OCI-LY1 (cell line): ENCODE measurements around the gene MXRA8.

Experiments
- CTCF ChIP-seq: fragments of 200-600 bp; sonication (generic), shearing (Covaris generic); IDR thresholded peaks from 2 replicates; pipeline ENCODE4 v1.5.1; 2017; ENCODE audit warnings: mild to moderate bottlenecking, antibody characterized with exemption, low read length, moderate library complexity, mixed read lengths
- EZH2 ChIP-seq: fragments of 200-600 bp; sonication (generic), shearing (Covaris generic); IDR thresholded peaks from 2 replicates; pipeline ENCODE4 v1.8.0; 2017; ENCODE audit warnings: borderline replicate concordance, mixed run types, mild to moderate bottlenecking, antibody characterized with exemption, low read length, moderate library complexity, mixed read lengths

DNA sequence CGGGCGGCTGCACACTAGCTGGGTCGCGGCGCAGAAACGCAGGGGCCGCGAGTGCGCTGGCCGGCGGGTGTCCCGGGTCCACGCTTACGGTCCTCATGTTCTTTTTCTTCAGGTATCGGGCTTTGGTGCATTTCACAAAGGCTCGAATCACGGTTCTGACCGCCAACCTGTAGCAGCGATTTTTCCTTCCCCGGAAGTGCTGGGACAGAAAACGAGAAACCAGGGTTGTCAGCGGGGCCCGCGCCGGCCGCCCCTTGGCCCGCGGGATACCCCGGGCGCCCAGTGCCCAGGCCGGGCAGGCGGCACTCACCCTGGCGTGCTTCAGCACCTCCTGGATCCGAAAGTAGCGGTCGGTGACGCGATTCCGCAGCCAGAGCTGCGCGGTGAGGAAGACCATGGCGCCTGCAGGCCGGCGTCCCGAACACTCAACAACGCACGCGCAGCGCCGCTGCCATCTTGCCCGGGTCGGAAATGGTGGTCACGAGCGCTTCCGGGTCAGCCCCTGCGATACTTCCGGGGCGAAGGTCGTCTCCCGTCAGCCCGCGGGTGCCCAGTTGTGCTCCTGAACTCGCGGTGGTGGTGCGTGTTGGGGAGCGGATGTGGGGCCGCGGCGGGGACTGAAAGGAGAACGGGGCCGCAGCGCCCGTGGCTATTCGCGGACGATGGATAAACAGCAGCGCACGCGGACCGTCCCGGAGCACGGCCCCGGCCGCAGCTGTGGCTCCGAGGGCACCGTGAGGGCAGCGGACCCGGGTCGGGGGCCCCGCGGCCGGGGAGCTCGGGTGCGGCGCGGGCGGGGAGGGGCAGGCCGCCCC is 48.7 kb upstream of the MXRA8 start, which contains the start of gene MRPL20:
- TF ChIP-seq CTCF, result no peak
- TF ChIP-seq EZH2, result no peak
